ENCODE measurements around the gene FABP7.
"Not testable (repeated sequence)": the region's sequence is repeated elsewhere in the genome, so short reads cannot be mapped to it uniquely, and the experiment has no call there.

The FABP7 gene

GRCh38 chr6:122779667-122780066, at the start of gene FABP7:
FABP7 (plus strand) TSS chr6:122779716; CDS start chr6:122779795, 79 bp downstream.
- Histone ChIP-seq H3K27ac (ENCODE audit: low read length) (no peak within 1 kb of the TSS), H3K27me3 (ENCODE audit: control insufficient read depth, insufficient read depth, low read length) (no peaks in the 10 kb centered on the region), H3K36me3 (ENCODE audit: control insufficient read depth, low read depth, low read length) (no peaks in the 10 kb centered on the region), H3K4me1 (ENCODE audit: control insufficient read depth, low read depth, low read length) (peaks cover 24% of the 10 kb centered on the region), H3K9ac (ENCODE audit: low read length) (peak within 1 kb of the TSS; percentile 29), H3K4me3 (ENCODE audit: low read length) (peak within 1 kb of the TSS; percentile 48), H3K9me3 (ENCODE audit: control insufficient read depth, low read depth, low read length) (no peaks in the 10 kb centered on the region)

GRCh38 chr6:122730334-122730733, 49.2 kb upstream of the FABP7 start:
- Histone ChIP-seq H3K27ac (ENCODE audit: low read length) (no peak overlapping the region), H3K9me3 (ENCODE audit: control insufficient read depth, low read depth, low read length) (no peaks in the 10 kb centered on the region), H3K36me3 (ENCODE audit: control insufficient read depth, low read depth, low read length) (no peaks in the 10 kb centered on the region), H3K27me3 (ENCODE audit: control insufficient read depth, insufficient read depth, low read length) (no peaks in the 10 kb centered on the region), H3K4me1 (ENCODE audit: control insufficient read depth, low read depth, low read length) (peaks cover 18% of the 10 kb centered on the region), H3K4me3 (ENCODE audit: low read length) (no peak overlapping the region), H3K9ac (ENCODE audit: low read length) (no peak overlapping the region)

DNA sequence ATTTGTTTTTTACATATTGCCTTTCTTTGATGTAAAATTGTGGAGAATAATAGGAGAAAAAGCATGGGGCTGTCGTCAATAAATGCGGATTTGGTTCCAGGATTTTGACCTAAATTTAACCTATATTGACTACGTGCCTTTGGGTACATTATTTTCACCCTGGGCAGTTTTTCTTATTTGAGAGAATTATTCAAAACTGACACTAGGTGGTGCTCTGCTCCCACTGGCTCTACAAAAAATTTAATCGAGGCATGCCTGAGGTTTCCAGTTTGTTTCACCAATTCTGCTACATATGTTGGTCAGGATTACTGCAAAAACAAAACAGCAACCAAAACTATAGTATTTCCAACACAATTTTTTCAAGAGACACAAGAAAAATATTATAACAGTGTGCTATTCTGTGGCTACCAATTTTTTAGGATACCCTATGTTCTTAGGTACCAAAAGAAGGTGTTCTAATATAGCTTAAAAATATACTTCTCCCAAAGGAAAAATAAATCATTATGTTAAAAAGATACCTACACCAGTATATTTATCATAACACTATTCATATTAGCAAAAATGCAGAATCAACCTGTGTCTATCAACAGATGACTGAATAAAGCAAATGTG, 48.6 kb upstream of the FABP7 start:
- no peaks in the 10 kb centered on the region for H3K36me3 ChIP-seq (ENCODE audit: control insufficient read depth, low read depth, low read length)
- no peak overlapping the region for H3K27ac ChIP-seq (ENCODE audit: low read length)
- no peak overlapping the region for H3K4me3 ChIP-seq (ENCODE audit: low read length)
- H3K9ac ChIP-seq (ENCODE audit: low read length), result no peak overlapping the region
- no peaks in the 10 kb centered on the region for H3K9me3 ChIP-seq (ENCODE audit: control insufficient read depth, low read depth, low read length)
- H3K4me1 ChIP-seq (ENCODE audit: control insufficient read depth, low read depth, low read length), result peaks cover 22% of the 10 kb centered on the region
- no peaks in the 10 kb centered on the region for H3K27me3 ChIP-seq (ENCODE audit: control insufficient read depth, insufficient read depth, low read length)

- no peaks in the 10 kb centered on the region for H3K27me3 ChIP-seq (ENCODE audit: control insufficient read depth, insufficient read depth, low read length)
- H3K36me3 ChIP-seq (ENCODE audit: control insufficient read depth, low read depth, low read length), result no peaks in the 10 kb centered on the region
- H3K9me3 ChIP-seq (ENCODE audit: control insufficient read depth, low read depth, low read length), result no peaks in the 10 kb centered on the region
- no peak overlapping the region for H3K4me3 ChIP-seq (ENCODE audit: low read length)
- H3K4me1 ChIP-seq (ENCODE audit: control insufficient read depth, low read depth, low read length), result peaks cover 17% of the 10 kb centered on the region
- no peak overlapping the region for H3K27ac ChIP-seq (ENCODE audit: low read length)
- H3K9ac ChIP-seq (ENCODE audit: low read length), result no peak overlapping the region
Observed at GRCh38 chr6:122733259-122733658, 46.3 kb upstream of the FABP7 start.

DNA sequence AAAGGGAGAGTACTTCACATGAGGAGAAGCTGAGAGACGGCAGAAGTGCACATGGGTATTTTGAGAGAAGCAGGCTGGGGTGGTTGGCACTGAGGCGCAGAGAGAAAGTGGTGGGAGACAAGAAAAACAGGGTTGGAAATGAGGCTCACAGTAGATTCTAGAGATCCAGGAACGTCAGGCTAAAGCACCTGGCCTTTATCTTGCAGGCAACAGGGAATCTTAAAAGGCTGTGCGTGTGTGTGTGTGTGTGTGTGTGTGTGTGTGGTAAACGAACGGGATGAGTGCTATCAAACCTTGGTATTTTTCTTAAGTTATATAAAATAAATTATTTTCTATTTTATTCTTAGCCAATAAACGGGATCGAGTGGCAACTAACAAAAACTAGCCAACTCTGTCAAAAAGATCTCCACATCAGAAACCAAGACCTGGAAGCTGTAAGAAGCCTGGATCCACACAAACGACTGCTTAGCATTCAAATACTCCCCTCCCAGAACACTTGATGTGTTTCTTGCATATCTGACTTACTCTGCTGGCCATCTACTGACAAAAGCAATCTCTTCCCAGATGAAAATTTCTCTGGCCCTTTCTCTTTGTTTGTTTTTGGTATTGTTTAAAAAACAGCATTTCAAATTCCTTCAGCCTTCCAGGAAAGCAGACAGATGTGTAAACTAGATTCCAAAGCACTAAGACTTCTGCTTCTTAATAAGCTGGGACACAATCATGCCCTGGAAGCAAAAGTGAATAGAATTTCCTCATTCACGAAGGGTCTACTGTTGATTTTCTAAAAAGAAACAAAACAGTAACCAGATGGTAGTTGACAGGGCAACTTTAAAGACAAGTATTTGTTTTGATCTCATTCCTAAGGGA, 44.8 kb upstream of the FABP7 start:
- H3K9ac ChIP-seq (ENCODE audit: low read length), result no peak overlapping the region
- peaks cover 17% of the 10 kb centered on the region for H3K4me1 ChIP-seq (ENCODE audit: control insufficient read depth, low read depth, low read length)
- H3K27ac ChIP-seq (ENCODE audit: low read length), result no peak overlapping the region
- no peaks in the 10 kb centered on the region for H3K27me3 ChIP-seq (ENCODE audit: control insufficient read depth, insufficient read depth, low read length)
- H3K36me3 ChIP-seq (ENCODE audit: control insufficient read depth, low read depth, low read length), result no peaks in the 10 kb centered on the region
- H3K9me3 ChIP-seq (ENCODE audit: control insufficient read depth, low read depth, low read length), result no peaks in the 10 kb centered on the region
- H3K4me3 ChIP-seq (ENCODE audit: low read length), result no peak overlapping the region

DNA sequence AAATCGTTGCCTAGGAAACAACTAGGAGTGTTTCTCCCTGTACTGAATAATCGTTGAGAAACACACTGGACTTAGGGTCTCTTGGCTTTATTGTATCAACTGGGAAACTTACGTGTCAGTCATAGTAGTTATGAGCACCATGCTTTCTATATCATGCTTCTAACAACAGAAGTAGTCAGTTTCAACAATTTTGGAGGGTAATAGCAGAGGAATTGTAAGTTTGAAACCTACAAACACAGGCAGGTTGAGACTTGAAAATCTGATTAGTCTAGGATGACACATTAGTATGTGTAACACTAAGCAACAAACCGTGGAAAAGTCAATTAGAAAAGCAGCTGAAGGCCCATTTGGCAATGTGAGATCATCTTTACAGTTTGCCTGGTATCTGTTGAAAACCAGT, 43.9 kb upstream of the FABP7 start:
- Histone ChIP-seq H3K27me3 (ENCODE audit: control insufficient read depth, insufficient read depth, low read length) (no peaks in the 10 kb centered on the region), H3K9ac (ENCODE audit: low read length) (no peak overlapping the region), H3K36me3 (ENCODE audit: control insufficient read depth, low read depth, low read length) (no peaks in the 10 kb centered on the region), H3K9me3 (ENCODE audit: control insufficient read depth, low read depth, low read length) (no peaks in the 10 kb centered on the region), H3K4me3 (ENCODE audit: low read length) (no peak overlapping the region), H3K4me1 (ENCODE audit: control insufficient read depth, low read depth, low read length) (peaks cover 17% of the 10 kb centered on the region), H3K27ac (ENCODE audit: low read length) (no peak overlapping the region)

DNA sequence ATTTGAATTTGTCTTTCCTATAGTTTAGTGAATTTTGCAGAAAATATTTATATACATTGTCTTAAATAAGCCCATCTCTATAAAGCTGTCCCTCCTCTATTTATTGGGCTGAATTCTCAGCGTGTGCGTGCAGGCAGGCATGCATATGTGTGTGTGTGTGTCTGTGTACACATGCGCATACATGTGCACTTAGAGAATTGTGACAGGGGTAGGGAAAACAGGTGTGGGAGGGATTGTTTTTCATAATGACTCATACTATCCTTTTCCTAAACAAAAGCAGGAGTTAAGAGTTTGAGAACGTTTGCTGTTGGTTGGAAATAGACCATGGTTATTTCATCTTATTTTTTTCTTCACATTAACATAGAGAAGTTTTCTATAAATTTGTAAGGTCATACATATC, 43.4 kb upstream of the FABP7 start:
- no peaks in the 10 kb centered on the region for H3K9me3 ChIP-seq (ENCODE audit: control insufficient read depth, low read depth, low read length)
- peaks cover 17% of the 10 kb centered on the region for H3K4me1 ChIP-seq (ENCODE audit: control insufficient read depth, low read depth, low read length)
- H3K4me3 ChIP-seq (ENCODE audit: low read length), result no peak overlapping the region
- H3K36me3 ChIP-seq (ENCODE audit: control insufficient read depth, low read depth, low read length), result no peaks in the 10 kb centered on the region
- H3K27ac ChIP-seq (ENCODE audit: low read length), result no peak overlapping the region
- no peaks in the 10 kb centered on the region for H3K27me3 ChIP-seq (ENCODE audit: control insufficient read depth, insufficient read depth, low read length)
- H3K9ac ChIP-seq (ENCODE audit: low read length), result no peak overlapping the region

GRCh38 chr6:122736616-122737015, 42.9 kb upstream of the FABP7 start:
- peaks cover 17% of the 10 kb centered on the region for H3K4me1 ChIP-seq (ENCODE audit: control insufficient read depth, low read depth, low read length)
- no peak overlapping the region for H3K4me3 ChIP-seq (ENCODE audit: low read length)
- H3K9me3 ChIP-seq (ENCODE audit: control insufficient read depth, low read depth, low read length), result no peaks in the 10 kb centered on the region
- no peak overlapping the region for H3K27ac ChIP-seq (ENCODE audit: low read length)
- H3K27me3 ChIP-seq (ENCODE audit: control insufficient read depth, insufficient read depth, low read length), result no peaks in the 10 kb centered on the region
- no peaks in the 10 kb centered on the region for H3K36me3 ChIP-seq (ENCODE audit: control insufficient read depth, low read depth, low read length)
- H3K9ac ChIP-seq (ENCODE audit: low read length), result no peak overlapping the region

DNA sequence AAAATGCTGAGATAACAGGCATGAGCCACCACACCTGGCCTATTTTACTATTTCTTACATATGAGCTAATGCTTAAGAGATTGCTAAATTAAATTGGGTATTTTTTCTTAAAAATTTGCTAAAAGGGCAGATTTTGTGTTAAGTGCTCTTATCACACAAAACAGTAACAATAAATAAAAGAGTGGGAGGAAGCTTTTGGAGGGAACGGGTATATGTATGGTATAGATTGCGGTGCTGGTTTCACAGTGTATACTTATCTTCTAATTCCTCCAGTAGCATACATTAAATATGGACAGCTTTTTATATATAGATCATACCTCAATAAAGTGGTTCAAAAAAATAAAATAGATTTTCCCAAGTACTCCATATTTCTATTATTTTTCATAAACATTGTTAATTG, 39.4 kb upstream of the FABP7 start:
- Histone ChIP-seq H3K27me3 (ENCODE audit: control insufficient read depth, insufficient read depth, low read length) (no peaks in the 10 kb centered on the region), H3K4me3 (ENCODE audit: low read length) (no peak overlapping the region), H3K27ac (ENCODE audit: low read length) (no peak overlapping the region), H3K9me3 (ENCODE audit: control insufficient read depth, low read depth, low read length) (no peaks in the 10 kb centered on the region), H3K9ac (ENCODE audit: low read length) (no peak overlapping the region), H3K36me3 (ENCODE audit: control insufficient read depth, low read depth, low read length) (no peaks in the 10 kb centered on the region), H3K4me1 (ENCODE audit: control insufficient read depth, low read depth, low read length) (peaks cover 7% of the 10 kb centered on the region)

DNA sequence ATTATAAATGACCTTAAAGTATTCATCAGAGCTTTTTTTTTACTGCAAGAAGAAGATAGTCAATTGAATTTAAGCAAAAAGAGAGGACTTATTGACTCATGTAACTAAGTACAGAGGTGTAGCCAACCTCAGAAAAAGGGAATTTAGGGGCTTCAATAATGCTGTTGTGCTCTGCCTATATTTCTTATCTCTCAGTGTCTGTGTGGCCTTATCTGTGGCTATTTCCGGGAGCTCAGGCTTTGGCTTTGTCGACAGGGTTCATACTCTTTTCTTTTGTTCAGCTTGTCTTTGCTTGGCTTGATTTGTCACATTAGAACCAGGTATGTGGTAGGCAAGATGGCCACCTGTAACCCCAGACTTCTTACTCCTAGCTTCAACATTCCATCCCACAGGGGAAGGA, 38.6 kb upstream of the FABP7 start:
- Histone ChIP-seq H3K27me3 (ENCODE audit: control insufficient read depth, insufficient read depth, low read length) (no peaks in the 10 kb centered on the region), H3K9ac (ENCODE audit: low read length) (no peak overlapping the region), H3K4me1 (ENCODE audit: control insufficient read depth, low read depth, low read length) (no peaks in the 10 kb centered on the region), H3K9me3 (ENCODE audit: control insufficient read depth, low read depth, low read length) (no peaks in the 10 kb centered on the region), H3K4me3 (ENCODE audit: low read length) (no peak overlapping the region), H3K36me3 (ENCODE audit: control insufficient read depth, low read depth, low read length) (no peaks in the 10 kb centered on the region), H3K27ac (ENCODE audit: low read length) (no peak overlapping the region)

GRCh38 chr6:122744247-122744646, 35.3 kb upstream of the FABP7 start:
- not testable (repeated sequence) for H3K9ac ChIP-seq (ENCODE audit: low read length); H3K36me3 ChIP-seq (ENCODE audit: control insufficient read depth, low read depth, low read length); H3K4me3 ChIP-seq (ENCODE audit: low read length); H3K27me3 ChIP-seq (ENCODE audit: control insufficient read depth, insufficient read depth, low read length); H3K4me1 ChIP-seq (ENCODE audit: control insufficient read depth, low read depth, low read length); H3K9me3 ChIP-seq (ENCODE audit: control insufficient read depth, low read depth, low read length); H3K27ac ChIP-seq (ENCODE audit: low read length)

GRCh38 chr6:122744856-122745255, 34.7 kb upstream of the FABP7 start:
- not testable (repeated sequence) for H3K27me3 ChIP-seq (ENCODE audit: control insufficient read depth, insufficient read depth, low read length); H3K4me1 ChIP-seq (ENCODE audit: control insufficient read depth, low read depth, low read length); H3K36me3 ChIP-seq (ENCODE audit: control insufficient read depth, low read depth, low read length); H3K27ac ChIP-seq (ENCODE audit: low read length); H3K9me3 ChIP-seq (ENCODE audit: control insufficient read depth, low read depth, low read length); H3K4me3 ChIP-seq (ENCODE audit: low read length); H3K9ac ChIP-seq (ENCODE audit: low read length)

Data from iPS-18a (cell line).